Activated CD8-positive, alpha-beta memory T cell treated with anti-CD3 and anti-CD28 coated beads, Interleukin-2, amount 50 U/mL, for 48 hours (primary cell): Measurements from ENCODE around the gene CAMK2B.

ENCODE experiments used
- DNase-seq: peaks from one replicate; pipeline ENCODE4 v3.0.0-alpha.2; 2020

The CAMK2B gene

DNA sequence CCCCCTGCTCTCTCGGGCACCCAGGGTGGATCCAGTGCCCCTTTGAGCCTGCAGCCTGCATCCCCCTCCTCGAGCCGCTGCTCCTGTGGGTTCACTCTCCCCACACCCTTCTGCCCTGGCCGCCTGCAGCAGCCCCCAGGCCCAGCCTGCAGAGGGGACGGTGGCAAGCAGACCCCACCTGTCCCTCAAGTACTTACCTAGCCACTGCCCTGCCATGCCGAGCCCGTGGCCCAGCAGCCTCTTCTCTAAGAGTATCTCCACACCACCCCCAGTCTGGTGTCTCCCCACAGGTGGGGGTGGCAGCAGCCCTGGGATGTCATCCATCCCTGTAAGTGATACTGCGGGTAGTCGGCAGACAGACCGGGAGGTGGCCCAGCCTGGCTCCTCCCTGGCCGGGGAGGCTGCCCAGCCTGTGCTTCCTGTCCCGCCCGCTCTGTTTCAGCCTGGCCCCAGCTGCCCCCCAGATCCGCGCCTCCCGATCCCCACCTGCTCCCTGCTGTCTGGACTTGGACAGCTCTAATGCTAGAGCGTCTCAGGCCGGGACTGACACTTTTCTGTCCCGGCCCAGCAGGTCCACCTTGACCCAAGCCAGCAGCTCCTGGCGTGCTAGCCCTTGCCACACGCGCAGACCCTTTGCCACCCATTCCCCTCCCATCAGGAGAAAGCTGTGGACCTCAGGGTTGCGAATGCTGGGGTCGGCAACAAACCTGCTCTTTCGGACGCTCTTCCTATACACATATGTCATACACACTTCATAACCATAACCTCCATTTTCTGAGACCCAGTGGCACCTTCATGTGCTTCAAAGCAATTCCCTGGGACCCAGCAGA is 99.6 kb downstream of the CAMK2B start:
- no peak for DNase-seq

DNA sequence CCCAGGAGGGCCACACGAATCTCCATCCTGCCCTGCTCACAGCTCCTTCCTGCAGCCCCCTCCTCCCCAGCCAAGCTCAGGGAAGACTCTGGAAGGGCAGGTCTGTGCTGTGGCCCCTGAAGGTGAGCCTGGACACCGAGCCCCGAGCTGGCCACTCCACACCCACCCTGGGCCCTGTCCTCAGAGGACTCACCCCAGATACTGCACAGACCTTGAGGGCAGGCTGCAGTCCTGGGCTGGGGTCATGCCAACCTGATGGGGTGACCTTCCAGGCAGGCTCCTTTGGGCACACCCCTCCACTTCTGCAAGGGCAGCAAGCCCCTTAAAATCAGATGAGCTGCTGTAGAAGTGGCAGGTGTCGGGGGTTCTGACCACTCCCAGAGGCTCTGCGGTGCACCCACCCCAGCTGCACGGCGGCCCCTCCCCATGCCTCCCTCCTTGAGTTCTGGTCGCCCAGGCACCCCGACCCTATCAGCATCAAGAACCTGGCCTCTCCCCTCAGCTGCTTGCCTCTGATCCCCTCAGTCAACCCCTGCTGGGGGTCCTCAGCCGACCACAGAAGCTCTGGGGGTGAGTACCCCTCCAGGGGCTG is 100.3 kb downstream of the CAMK2B start:
- DNase-seq, result no peak

DNA sequence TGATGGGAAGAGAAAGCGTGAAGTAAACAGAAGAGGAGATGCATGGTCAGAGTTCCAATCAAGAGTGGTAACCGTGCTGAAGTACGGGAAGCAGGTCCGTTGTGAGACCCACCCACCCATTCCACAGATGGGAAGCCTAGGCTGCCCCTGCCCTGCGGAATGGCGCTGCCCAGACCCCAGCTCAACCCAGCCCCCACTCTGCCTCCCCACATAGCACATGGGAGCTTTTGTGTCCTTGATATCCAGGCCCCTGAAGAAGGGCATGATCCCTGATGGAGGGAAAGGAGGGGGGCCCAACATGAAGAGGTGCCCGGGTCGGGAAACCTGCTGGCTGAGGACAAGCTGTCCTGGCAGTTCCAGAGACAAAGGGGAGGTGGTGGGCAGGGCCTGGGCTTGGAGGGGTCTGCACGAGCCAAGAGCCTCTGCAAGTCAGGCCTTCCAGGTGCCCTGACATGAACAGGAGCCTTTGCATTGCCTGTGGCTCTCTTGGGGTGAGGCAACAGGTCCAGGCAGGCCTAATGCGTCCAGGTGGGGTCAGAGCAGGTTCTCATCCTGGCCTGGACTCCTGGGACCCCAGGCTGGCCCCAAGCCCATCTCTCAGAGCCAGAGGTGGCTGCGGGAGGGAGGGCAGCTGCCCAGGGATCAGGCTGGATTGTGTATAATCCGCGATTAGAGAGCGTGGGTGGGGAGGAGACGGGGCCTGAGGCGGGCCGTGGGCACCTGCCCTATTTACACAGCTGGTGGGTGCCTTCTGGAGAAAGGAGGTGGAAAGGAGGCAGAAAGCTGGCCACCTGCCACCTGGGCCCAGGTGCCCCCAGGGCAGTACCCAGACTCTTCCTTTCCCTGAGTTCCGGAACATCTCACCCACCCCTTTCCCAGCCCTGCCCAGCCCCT is 101.1 kb downstream of the CAMK2B start:
- DNase-seq, result no peak

DNA sequence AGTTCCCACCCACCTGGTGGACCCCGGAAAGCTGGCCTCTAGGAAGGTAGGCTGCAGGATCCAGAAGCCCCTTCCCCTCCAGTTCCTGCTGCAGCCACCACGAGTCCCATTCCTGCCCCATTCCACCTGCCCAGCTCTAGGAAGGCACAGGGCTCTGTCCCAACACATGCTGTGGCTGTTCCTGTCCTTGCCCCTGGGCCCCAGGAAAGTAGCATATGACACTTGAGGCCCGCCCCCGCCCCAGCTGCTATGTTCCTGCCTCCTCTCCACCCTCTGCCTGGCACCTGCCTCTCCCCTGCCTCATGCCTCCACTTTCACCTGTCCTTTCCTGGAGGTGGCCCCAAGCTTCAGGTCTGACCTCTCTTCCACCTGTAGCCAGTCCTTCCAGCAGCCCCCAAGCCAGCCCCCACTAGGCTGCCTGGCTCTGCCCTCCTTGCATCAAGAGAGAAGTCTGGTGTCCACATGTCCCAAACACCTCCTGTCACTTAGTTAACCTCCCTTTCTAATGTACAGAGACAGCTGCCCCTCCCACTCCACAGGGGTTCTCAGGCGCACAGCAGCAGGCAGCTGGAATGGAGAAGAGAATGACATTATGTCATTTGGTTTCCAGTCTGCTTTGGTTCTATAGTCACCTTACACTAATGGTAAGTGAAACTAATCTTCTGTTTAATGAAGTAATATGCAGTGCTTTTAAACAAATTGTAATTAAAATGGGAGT is 101.9 kb downstream of the CAMK2B start:
- DNase-seq, result no peak

- DNase-seq, result no peak
These were observed 102.6 kb downstream of the CAMK2B start for GRCh38 chr7:44222776-44223261.

- DNase-seq, result no peak
These were observed 103.3 kb downstream of the CAMK2B start for GRCh38 chr7:44222074-44222473.

DNA sequence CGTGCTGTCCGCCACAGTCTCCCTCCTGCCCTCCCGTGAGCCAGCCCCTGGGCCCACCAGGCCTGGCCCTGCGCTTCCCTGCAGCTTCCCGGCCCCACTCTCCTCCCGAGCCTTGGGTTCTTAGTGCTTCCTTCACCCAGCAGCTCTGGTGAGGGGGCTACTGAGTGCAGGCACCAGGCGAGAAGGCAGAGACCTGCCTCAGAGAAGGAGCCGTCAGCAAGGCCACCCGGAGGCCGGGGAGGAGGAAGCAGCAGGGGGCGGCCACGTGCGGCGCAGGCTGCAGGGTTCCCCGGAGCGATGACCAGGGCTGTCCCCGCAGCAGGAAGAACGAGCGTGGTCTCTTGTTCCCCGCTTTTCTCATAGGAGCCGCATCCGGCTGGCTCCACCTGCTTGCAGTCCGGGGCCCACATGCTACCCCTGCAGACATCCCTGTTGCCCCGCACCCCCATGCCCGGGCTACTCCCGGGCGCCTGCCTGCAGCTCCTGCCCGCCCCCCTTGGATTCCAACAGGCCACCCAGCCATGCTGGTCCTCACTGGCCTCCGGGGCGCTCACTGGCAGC is 104.1 kb downstream of the CAMK2B start:
- no peak for DNase-seq

GRCh38 chr7:44220358-44221112 is 104.9 kb downstream of the CAMK2B start:
- DNase-seq, result no peak

DNA sequence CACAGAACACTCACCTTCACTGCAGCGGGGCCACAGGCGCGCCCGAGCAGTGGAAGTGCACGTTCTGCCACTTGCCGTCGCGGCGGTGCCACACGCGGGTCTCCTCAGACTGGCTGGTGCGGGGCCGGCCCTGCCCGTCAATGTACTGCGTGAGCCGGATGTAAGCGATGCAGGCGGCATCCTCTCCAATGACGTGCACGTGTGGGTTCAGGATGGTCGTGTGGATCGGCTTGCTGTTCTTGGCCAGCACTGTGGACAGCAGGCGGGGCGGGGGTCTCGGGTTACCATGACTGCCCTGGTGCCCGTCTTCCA is 105.4 kb downstream of the CAMK2B start:
- DNase-seq, result no peak

DNA sequence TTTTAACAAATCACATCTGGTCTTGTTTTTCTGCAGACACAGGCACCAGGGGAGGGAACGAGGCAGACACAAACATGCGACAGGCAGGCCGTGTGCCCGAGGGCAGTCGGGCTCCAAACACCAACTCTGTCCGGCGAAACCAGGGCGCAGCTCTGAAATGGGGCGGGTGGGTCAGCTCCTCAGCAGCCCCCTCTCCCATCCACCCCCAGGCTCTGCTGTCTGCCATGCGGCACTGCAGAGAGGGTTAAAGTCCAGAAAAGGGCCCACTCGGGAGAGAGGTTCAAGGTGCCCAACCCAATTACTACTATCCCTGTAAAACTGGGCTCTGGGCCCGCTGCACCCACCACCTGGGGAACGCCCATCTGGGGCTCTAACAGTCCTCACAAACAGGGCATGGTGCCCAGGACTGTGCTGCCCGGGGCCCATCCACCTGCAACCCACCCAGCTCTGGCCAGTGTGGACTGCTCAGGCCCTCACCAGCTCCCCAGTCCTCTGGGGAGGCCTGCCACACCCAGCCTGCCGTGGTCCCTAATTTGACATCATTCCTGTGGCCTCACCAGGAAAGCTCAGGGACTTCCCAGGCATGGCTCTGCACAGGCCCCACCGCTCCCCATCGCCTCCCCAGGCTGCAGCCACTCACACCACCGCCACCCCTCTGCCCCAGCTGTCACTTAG is 105.9 kb downstream of the CAMK2B start:
- no peak for DNase-seq

- DNase-seq, result no peak
These were observed 106.8 kb downstream of the CAMK2B start for GRCh38 chr7:44218418-44219201.

- no peak for DNase-seq
These were observed 107.5 kb downstream of the CAMK2B start for GRCh38 chr7:44217852-44218402.

- no peak for DNase-seq
These were observed 108.1 kb downstream of the CAMK2B start for GRCh38 chr7:44217223-44217714.

DNA sequence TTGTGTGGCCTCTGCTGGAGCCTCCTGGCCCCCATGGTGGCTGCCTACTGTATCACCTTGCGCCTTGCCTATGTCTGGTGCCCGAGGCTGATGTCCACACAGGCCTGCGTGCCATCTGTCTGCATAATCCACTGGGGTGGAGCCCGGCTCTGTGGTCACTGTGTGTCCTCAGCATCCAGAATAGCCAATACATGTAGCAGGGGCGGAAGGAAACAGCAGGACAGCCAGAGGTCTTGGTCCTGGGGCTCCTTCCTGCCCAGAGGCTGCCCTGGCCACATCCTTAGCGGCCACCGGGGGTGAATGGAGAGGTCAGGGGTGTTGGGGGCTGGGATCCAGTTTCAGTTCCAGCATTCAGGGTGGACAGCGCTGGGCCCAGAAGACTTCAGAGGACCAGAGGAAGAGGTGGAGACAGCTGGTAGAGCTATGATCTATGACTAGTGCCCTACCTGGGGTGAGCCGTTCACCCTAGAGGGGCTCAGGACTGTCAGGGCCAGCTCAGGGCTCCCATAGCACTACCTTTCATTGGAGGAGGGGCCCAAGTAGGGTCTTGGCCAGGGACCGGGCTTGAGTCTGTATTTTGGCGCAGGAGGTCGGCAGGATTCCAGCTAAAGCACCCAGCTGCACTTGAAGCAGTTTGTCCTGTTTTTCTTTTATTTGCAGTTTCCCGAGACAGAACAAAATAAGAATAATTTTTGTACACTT is 108.7 kb downstream of the CAMK2B start:
- DNase-seq, result no peak

DNA sequence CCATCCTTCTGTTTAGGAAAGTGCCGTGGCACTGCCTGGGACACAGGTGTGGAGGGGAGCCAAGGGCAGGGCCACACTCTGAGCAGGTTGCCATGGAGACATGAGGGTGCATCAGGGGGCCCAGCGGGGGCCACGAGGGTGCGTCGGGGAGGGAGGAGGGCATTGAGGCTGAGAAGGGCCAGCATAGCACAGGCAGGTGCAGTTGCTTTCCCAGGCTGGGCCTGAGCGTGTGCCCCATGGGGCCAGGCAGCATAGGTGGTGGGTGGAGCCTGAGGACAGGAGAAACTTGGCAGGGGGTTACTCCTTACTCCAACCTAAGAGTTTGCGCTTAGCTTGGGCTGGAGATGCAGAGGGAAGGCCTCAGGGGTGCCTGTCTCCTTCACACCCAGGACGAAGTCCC is 109.4 kb downstream of the CAMK2B start:
- DNase-seq, result no peak

- DNase-seq, result no peak
These were observed 109.9 kb downstream of the CAMK2B start for GRCh38 chr7:44215531-44215930.

- no peak for DNase-seq
These were observed 111.5 kb downstream of the CAMK2B start for GRCh38 chr7:44213877-44214388.

GRCh38 chr7:44213206-44213876 is 112.1 kb downstream of the CAMK2B start:
- DNase-seq, result no peak
